K562 (cell line): Measurements from ENCODE around the gene LRRC4B. TPM values are rescaled to one million over a fixed set of nuclear protein-coding genes. Genes with fewer than 3 reads are reported as not detected.

Source experiments
- BDP1 ChIP-seq: IDR thresholded peaks from 3 replicates; pipeline ENCODE4 v1.6.1; 2011; ENCODE audit not compliant: insufficient read length, insufficient read depth
- CBX5 ChIP-seq: IDR thresholded peaks from 2 replicates; pipeline ENCODE4 v1.6.1; 2014; ENCODE audit warnings: low read depth, borderline replicate concordance
- CREB3L1 ChIP-seq: fragments of 450-650 bp; IDR thresholded peaks from 2 replicates; pipeline ENCODE4 v1.6.1; 2014; ENCODE audit warnings: low read depth, mild to moderate bottlenecking, moderate library complexity, borderline replicate concordance
- FOXK2 ChIP-seq, 2 experiments: fragments of 450-650 bp; IDR thresholded peaks in 1 of 2; conservative IDR thresholded peaks in 1 of 2; 2 replicates each; pipeline ENCODE4 v1.6.1; 2016; ENCODE audit warnings: low read depth in 2 of 2, mild to moderate bottlenecking in 1 of 2
- FUS ChIP-seq: fragments of 200-400 bp; formaldehyde crosslinking; optimal IDR thresholded peaks from 2 replicates; pipeline ENCODE3; 2017; ENCODE audit warnings: low read depth, low read length
- GTF2F1 ChIP-seq: IDR thresholded peaks from 2 replicates; pipeline ENCODE4 v1.6.1; 2011; ENCODE audit warnings: low read depth, low read length, improper control_type of control experiment
- HOXB6 ChIP-seq: fragments of 250-450 bp; sonication (Bioruptor Pico); IDR thresholded peaks from 2 replicates; pipeline ENCODE4 v1.5.1; 2022; ENCODE audit warnings: mild to moderate bottlenecking, borderline replicate concordance
- MAX ChIP-seq: sonication (generic); formaldehyde crosslinking; IDR thresholded peaks from 2 replicates; pipeline ENCODE4 v1.9.0; 2022; ENCODE audit warnings: mild to moderate bottlenecking, missing genetic modification reagents
- MGA ChIP-seq: fragments of 450-650 bp; IDR thresholded peaks from 2 replicates; pipeline ENCODE4 v1.6.1; 2016; ENCODE audit warnings: mild to moderate bottlenecking, moderate library complexity
- ZNF274 ChIP-seq: IDR thresholded peaks from 2 replicates; pipeline ENCODE4 v1.6.1; 2011; ENCODE audit warnings: low read depth, mild to moderate bottlenecking, low read length, moderate library complexity, borderline replicate concordance
- ZNF655 ChIP-seq: fragments of 250-450 bp; sonication (Bioruptor Pico); IDR thresholded peaks from 2 replicates; pipeline ENCODE4 v1.5.0; 2021
- ZNF780A ChIP-seq: fragments of 250-450 bp; sonication (Bioruptor Pico); IDR thresholded peaks from 2 replicates; pipeline ENCODE4 v1.5.0; 2021; ENCODE audit warnings: mild to moderate bottlenecking
- polyA plus RNA-seq, 8 experiments: library from polyadenylated mRNA; depleted of rRNA in 4 of 8; stranded (reverse) in 5 of 8; unstranded in 3 of 8; fragments of >200 nt; fragmentation: Nextera tagmentation in 2 of 8; fragmentation: Illumina TruSeq in 1 of 8; extraction: Ambion mirVana in 2 of 8; extraction: Trizol in 1 of 8; gene quantifications; 2 replicates each; pipeline versions ENCODE4 v1.2.1 to v1.2.3, GENCODE V29; 2011 to 2014; ENCODE audit warnings: inconsistent platforms in 1 of 8, missing spikeins in 1 of 8
- total RNA-seq, 7 experiments: library from RNA; depleted of rRNA in 6 of 7; stranded (reverse); fragments of >200 nt in 6 of 7; fragmentation: Illumina TruSeq in 2 of 7; extraction: Trizol in 2 of 7; gene quantifications; 2 replicates each; pipeline versions ENCODE4 v1.2.1 to v1.2.3, GENCODE V29; 2011 to 2021; ENCODE audit warnings: low replicate concordance in 1 of 7

Gene LRRC4B
- total and polyA plus RNA-seq, 9 of the 15 experiments (the other 6 are each of a cell fraction or from before 2014, with no cell fraction given) = 0.18 to 9.6 (median 2.9) TPM; not detected in 2

- TF ChIP-seq MGA (peak; percentile 67), GTF2F1 (peak; percentile 94; the same call in 1 of the 2 replicates), HOXB6 (CRISPR knock-in tag) (no peak), CBX5 (no peak), ZNF655 (CRISPR knock-in tag) (no peak), CREB3L1 (peak; percentile 72; the same call in 1 of the 2 replicates), FOXK2 (conservative IDR thresholded peaks at IDR 0.05 in 1 of 2, IDR thresholded peaks at IDR 0.05 in 1 of 2; ENCODE audit: low read depth in 2 of 2) (no peak), BDP1 (no peak), ZNF780A (no peak), MAX (CRISPR knock-in tag) (peak; percentile 69), ZNF274 (no peak), FUS (no peak)
These were observed 39.9 kb upstream of the LRRC4B start (continued) for GRCh38 chr19:50607874-50608785.
